GM23338 (cell line): ENCODE data around the gene SH3GLB1. TPM values are rescaled to one million over a fixed set of nuclear protein-coding genes. Genes with fewer than 3 reads are reported as not detected.

Experiments used
- ATAC-seq: fragments of 200-7000 bp; cut with Tn5 transposase; 3 replicates; pipeline ENCODE4 v1.9.1; 2020
- DNase-seq: peaks from one replicate; pipeline ENCODE4 v3.0.0-alpha.2; 2015; ENCODE audit warnings: low spot score
- H2AFZ ChIP-seq: fragments of 200-600 bp; sonication (generic); 2 replicates; pipeline ENCODE4 v1.8.0; 2016; ENCODE audit warnings: antibody characterized with exemption, mild to moderate bottlenecking, moderate library complexity
- H3F3A ChIP-seq: fragments of 200-600 bp; sonication (generic); replicated peaks from 2 replicates; pipeline ENCODE4 v1.8.0; 2017; ENCODE audit warnings: antibody characterized with exemption, mixed run types, low read depth
- H3K27ac ChIP-seq: fragments of 200-600 bp; sonication (generic); 2 replicates; pipeline ENCODE4 v1.6.1; 2016; ENCODE audit warnings: low read depth
- H3K27me3 ChIP-seq: fragments of 200-600 bp; sonication (generic); 2 replicates; pipeline ENCODE4 v1.8.0; 2016; ENCODE audit warnings: mild to moderate bottlenecking, mixed run types, moderate library complexity; ENCODE audit not compliant: insufficient read depth
- H3K36me3 ChIP-seq: fragments of 200-600 bp; sonication (generic); 2 replicates; pipeline ENCODE4 v1.8.0; 2016; ENCODE audit warnings: mild to moderate bottlenecking; ENCODE audit not compliant: insufficient read depth
- H3K4me1 ChIP-seq: fragments of 200-600 bp; sonication (generic); 2 replicates; pipeline ENCODE4 v1.8.0; 2016; ENCODE audit warnings: mild to moderate bottlenecking, moderate library complexity; ENCODE audit not compliant: insufficient read depth
- H3K4me2 ChIP-seq: fragments of 200-600 bp; sonication (generic); 2 replicates; pipeline ENCODE4 v1.7.1; 2017; ENCODE audit warnings: mixed run types
- H3K4me3 ChIP-seq: fragments of 200-600 bp; sonication (generic); 2 replicates; pipeline ENCODE4 v1.6.1; 2016; ENCODE audit warnings: mixed run types
- H3K79me2 ChIP-seq: fragments of 200-600 bp; sonication (generic); replicated peaks from 2 replicates; pipeline ENCODE4 v1.8.0; 2017; ENCODE audit warnings: mild to moderate bottlenecking; ENCODE audit not compliant: insufficient read depth
- H3K9me2 ChIP-seq: fragments of 200-600 bp; sonication (generic); 2 replicates; pipeline ENCODE4 v1.8.0; 2017; ENCODE audit not compliant: insufficient read depth
- H4K20me1 ChIP-seq: fragments of 200-600 bp; sonication (generic); replicated peaks from 2 replicates; pipeline ENCODE4 v1.8.0; 2017; ENCODE audit warnings: mild to moderate bottlenecking; ENCODE audit not compliant: insufficient read depth
- H3K27ac Mint-ChIP-seq: 2 replicates; pipeline ENCODE4 v1.8.0; 2020; ENCODE audit warnings: inconsistent platforms, mild to moderate bottlenecking, moderate library complexity, mixed read lengths
- H3K27me3 Mint-ChIP-seq: 3 replicates; pipeline ENCODE4 v1.8.0; 2022; ENCODE audit warnings: low read depth, mild to moderate bottlenecking, moderate library complexity, mixed read lengths, inconsistent platforms; ENCODE audit not compliant: insufficient read depth, poor library complexity
- H3K36me3 Mint-ChIP-seq: 3 replicates; pipeline ENCODE4 v1.8.0; 2021; ENCODE audit warnings: low read depth, mild to moderate bottlenecking, inconsistent platforms, moderate library complexity, mixed read lengths
- H3K4me1 Mint-ChIP-seq: 3 replicates; pipeline ENCODE4 v1.8.0; 2020; ENCODE audit warnings: mild to moderate bottlenecking, inconsistent platforms, mixed read lengths
- H3K4me3 Mint-ChIP-seq: 3 replicates; pipeline ENCODE4 v1.8.0; 2021; ENCODE audit warnings: moderate library complexity, mild to moderate bottlenecking, inconsistent platforms, mixed read lengths
- H3K9me3 Mint-ChIP-seq: 3 replicates; pipeline ENCODE4 v1.8.0; 2020; ENCODE audit warnings: moderate library complexity, mild to moderate bottlenecking, inconsistent platforms, mixed read lengths
- CREB1 ChIP-seq: fragments of 250-450 bp; sonication (Bioruptor Pico); IDR thresholded peaks from 2 replicates; pipeline ENCODE4 v1.5.0; 2020; ENCODE audit warnings: low read depth, mild to moderate bottlenecking, moderate library complexity
- EZH2 ChIP-seq: fragments of 200-600 bp; sonication (generic); IDR thresholded peaks from one replicate; pipeline ENCODE4 v1.8.0; 2017; ENCODE audit warnings: antibody characterized with exemption, mild to moderate bottlenecking, low read depth; ENCODE audit not compliant: unreplicated experiment
- EZH2phosphoT487 ChIP-seq: fragments of 200-600 bp; sonication (generic); IDR thresholded peaks from one replicate; pipeline ENCODE4 v1.8.1; 2018; ENCODE audit warnings: antibody characterized with exemption; ENCODE audit not compliant: unreplicated experiment
- POLR2AphosphoS5 ChIP-seq: IDR thresholded peaks from 2 replicates; pipeline ENCODE4 v1.6.1; 2016; ENCODE audit warnings: antibody characterized with exemption, low read depth
- STAT1 ChIP-seq: IDR thresholded peaks from one replicate; pipeline ENCODE4 v1.6.1; 2016; ENCODE audit warnings: antibody characterized with exemption; ENCODE audit not compliant: unreplicated experiment
- ZNF114 ChIP-seq: fragments of 250-450 bp; sonication (Bioruptor Pico); IDR thresholded peaks from 2 replicates; pipeline ENCODE4 v1.5.0; 2020; ENCODE audit warnings: mild to moderate bottlenecking, moderate library complexity
- ZNF331 ChIP-seq: fragments of 250-450 bp; sonication (Bioruptor Pico); IDR thresholded peaks from 2 replicates; pipeline ENCODE4 v1.5.0; 2020; ENCODE audit warnings: low read depth, mild to moderate bottlenecking, moderate library complexity
- polyA plus RNA-seq: library from polyadenylated mRNA; unstranded; fragments of >200 nt; fragmentation: Nextera tagmentation; extraction: Ambion mirVana; gene quantifications from 2 replicates; pipeline ENCODE4 v1.2.1, GENCODE V29; 2016
- total RNA-seq: library from RNA; depleted of rRNA; stranded (reverse); fragments of >200 nt; shearing (Covaris generic); gene quantifications from 2 replicates; pipeline ENCODE4 v1.2.3, GENCODE V29; 2014
- TF ChIP-seq, protein P1 (sequence below): IDR thresholded peaks from one replicate; pipeline ENCODE4 v1.6.1; 2018; ENCODE audit warnings: antibody characterized with exemption; ENCODE audit not compliant: unreplicated experiment
- TF ChIP-seq, protein P2 (sequence below): IDR thresholded peaks from 2 replicates; pipeline ENCODE4 v1.6.1; 2016; ENCODE audit warnings: antibody characterized with exemption
- TF ChIP-seq, protein P3 (sequence below), 2 experiments: fragments of 200-600 bp in 1 of 2; sonication (generic) in 1 of 2; conservative IDR thresholded peaks; 2 replicates each; pipeline versions ENCODE4 v1.5.1 to v1.6.1; 2016 to 2017; ENCODE audit warnings: antibody characterized with exemption in 2 of 2, low read depth in 2 of 2, mild to moderate bottlenecking in 2 of 2, moderate library complexity in 1 of 2

SH3GLB1 gene
- total and polyA plus RNA-seq, 2 experiments from 2014 or later: 21.4 to 29.4 TPM

DNA sequence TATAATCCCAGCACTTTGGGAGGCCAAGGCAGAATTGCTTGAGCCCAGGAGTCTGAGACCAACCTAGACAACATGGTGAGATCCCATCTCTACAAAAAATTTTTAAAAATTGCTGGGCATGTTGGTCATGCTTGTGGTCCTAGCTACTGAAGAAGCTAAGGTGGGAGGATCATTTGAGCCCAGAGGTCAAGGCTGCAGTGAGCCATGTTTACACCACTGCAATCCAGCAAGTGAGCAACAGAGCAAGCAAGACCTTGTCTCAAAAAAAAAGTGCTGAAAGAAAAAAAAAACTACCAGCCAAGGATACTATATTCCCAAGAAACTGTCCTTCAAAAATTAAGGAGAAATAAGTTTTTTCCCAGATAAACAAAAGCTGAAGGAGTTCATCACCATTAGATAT lies 78.1 kb downstream of the SH3GLB1 start (continued):
- TF ChIP-seq, protein P1, sequence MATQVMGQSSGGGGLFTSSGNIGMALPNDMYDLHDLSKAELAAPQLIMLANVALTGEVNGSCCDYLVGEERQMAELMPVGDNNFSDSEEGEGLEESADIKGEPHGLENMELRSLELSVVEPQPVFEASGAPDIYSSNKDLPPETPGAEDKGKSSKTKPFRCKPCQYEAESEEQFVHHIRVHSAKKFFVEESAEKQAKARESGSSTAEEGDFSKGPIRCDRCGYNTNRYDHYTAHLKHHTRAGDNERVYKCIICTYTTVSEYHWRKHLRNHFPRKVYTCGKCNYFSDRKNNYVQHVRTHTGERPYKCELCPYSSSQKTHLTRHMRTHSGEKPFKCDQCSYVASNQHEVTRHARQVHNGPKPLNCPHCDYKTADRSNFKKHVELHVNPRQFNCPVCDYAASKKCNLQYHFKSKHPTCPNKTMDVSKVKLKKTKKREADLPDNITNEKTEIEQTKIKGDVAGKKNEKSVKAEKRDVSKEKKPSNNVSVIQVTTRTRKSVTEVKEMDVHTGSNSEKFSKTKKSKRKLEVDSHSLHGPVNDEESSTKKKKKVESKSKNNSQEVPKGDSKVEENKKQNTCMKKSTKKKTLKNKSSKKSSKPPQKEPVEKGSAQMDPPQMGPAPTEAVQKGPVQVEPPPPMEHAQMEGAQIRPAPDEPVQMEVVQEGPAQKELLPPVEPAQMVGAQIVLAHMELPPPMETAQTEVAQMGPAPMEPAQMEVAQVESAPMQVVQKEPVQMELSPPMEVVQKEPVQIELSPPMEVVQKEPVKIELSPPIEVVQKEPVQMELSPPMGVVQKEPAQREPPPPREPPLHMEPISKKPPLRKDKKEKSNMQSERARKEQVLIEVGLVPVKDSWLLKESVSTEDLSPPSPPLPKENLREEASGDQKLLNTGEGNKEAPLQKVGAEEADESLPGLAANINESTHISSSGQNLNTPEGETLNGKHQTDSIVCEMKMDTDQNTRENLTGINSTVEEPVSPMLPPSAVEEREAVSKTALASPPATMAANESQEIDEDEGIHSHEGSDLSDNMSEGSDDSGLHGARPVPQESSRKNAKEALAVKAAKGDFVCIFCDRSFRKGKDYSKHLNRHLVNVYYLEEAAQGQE: no peak
- TF ChIP-seq ZNF114 (CRISPR knock-in tag) (no peak), STAT1 (no peak), CREB1 (CRISPR knock-in tag) (no peak)

DNA sequence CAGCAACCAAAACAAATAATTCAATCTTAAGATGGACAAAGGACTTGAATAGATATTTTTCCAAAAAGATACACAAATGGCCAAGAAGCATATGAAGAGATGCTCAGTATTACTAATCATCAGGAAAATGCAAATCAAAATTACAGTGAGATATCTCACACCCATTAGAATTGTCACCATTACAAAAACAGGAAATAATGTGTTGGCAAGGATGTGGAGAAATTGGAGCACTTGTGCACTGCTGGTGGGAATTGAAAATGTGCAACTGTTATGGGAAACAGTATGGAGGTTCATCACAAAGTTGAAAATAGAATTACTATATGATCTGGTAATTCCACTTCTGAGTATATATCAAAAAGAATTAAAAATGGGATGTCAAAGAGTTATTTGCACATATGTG lies 83.2 kb downstream of the SH3GLB1 start:
- Histone ChIP-seq H3K4me3 (no peak overlapping the region), H3K27ac (no peak overlapping the region), H3K4me2 (no peak overlapping the region), H3F3A (no peaks in the 10 kb centered on the region), H4K20me1 (no peaks in the 10 kb centered on the region), H3K9me2 (no peaks in the 10 kb centered on the region), H2AFZ (no peak overlapping the region), H3K4me1 (no peaks in the 10 kb centered on the region), H3K36me3 (no peaks in the 10 kb centered on the region), H3K27me3 (no peaks in the 10 kb centered on the region), H3K79me2 (no peaks in the 10 kb centered on the region)
- H3K4me3 Mint-ChIP-seq: no peak overlapping the region
- H3K36me3 Mint-ChIP-seq: no peaks in the 10 kb centered on the region
- peaks cover 5% of the 10 kb centered on the region for H3K27me3 Mint-ChIP-seq
- ATAC-seq: no peak
- no peak overlapping the region for H3K27ac Mint-ChIP-seq
- TF ChIP-seq STAT1: no peak
- no peak for TF ChIP-seq ZNF331 (CRISPR knock-in tag)
- TF ChIP-seq POLR2AphosphoS5: no peak
- TF ChIP-seq, protein P2, sequence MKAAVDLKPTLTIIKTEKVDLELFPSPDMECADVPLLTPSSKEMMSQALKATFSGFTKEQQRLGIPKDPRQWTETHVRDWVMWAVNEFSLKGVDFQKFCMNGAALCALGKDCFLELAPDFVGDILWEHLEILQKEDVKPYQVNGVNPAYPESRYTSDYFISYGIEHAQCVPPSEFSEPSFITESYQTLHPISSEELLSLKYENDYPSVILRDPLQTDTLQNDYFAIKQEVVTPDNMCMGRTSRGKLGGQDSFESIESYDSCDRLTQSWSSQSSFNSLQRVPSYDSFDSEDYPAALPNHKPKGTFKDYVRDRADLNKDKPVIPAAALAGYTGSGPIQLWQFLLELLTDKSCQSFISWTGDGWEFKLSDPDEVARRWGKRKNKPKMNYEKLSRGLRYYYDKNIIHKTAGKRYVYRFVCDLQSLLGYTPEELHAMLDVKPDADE: no peak
- no peak for TF ChIP-seq EZH2phosphoT487
- H3K9me3 Mint-ChIP-seq: no peaks in the 10 kb centered on the region
- no peaks in the 10 kb centered on the region for H3K4me1 Mint-ChIP-seq
- no peak for DNase-seq

DNA sequence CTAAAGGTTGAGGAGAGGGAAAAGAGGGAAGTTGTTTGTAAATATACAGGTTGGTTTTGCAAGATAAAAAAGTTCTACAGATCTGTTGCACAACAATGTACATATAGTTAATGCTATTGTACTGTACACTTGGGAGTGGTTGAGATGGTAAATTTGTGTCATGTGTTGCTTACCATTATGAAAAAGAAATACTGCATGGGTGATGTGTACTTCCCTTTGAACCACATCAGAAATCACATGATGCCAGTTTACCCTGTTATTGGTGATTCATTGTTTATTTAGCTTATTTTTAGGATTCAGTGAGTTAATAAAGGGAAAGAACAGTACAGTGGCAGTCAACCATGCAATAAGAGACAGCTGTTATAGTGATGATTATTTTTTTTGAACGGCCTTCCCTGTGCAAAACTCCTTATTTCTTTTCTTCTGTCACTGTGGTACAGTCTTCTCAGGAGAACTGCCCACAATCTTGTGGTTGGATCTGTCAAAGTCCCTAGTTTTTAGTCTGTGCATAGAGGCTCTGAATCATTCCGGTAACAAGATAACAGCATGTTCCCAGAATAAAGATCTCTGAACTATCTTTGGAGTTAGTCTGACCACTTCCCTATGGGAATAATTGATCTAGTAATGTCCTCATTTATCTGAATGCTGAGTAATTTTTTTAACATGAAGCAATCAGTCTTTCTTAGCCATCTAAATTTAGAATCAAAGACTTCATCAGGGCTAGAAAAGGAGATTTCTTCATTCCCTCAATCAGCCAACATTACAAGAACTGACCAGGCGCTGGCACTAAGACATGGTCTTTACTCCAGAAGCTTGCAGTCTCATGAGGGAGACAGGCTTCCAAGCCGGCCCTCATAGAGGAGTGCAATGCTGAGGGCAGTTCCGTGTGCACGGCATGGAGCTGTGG lies 84.2 kb downstream of the SH3GLB1 start:
- H2AFZ ChIP-seq: no peak overlapping the region; the same call in 1 of the 2 replicates
- DNase-seq: no peak
- TF ChIP-seq EZH2 (no peak), POLR2AphosphoS5 (no peak), EZH2phosphoT487 (no peak), CREB1 (CRISPR knock-in tag) (no peak)
- TF ChIP-seq, protein P3, sequence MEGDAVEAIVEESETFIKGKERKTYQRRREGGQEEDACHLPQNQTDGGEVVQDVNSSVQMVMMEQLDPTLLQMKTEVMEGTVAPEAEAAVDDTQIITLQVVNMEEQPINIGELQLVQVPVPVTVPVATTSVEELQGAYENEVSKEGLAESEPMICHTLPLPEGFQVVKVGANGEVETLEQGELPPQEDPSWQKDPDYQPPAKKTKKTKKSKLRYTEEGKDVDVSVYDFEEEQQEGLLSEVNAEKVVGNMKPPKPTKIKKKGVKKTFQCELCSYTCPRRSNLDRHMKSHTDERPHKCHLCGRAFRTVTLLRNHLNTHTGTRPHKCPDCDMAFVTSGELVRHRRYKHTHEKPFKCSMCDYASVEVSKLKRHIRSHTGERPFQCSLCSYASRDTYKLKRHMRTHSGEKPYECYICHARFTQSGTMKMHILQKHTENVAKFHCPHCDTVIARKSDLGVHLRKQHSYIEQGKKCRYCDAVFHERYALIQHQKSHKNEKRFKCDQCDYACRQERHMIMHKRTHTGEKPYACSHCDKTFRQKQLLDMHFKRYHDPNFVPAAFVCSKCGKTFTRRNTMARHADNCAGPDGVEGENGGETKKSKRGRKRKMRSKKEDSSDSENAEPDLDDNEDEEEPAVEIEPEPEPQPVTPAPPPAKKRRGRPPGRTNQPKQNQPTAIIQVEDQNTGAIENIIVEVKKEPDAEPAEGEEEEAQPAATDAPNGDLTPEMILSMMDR (conservative IDR thresholded peaks at IDR 0.05; ENCODE audit: low read depth in 2 of 2): no peak

More for the DNA sequence above, 84.2 kb downstream of the SH3GLB1 start:
- peaks cover 2% of the 10 kb centered on the region for H3K27me3 Mint-ChIP-seq
- H3K36me3 Mint-ChIP-seq: no peaks in the 10 kb centered on the region
- no peak for ATAC-seq
- H4K20me1 ChIP-seq: no peaks in the 10 kb centered on the region
- no peak overlapping the region for H3K27ac Mint-ChIP-seq
- no peaks in the 10 kb centered on the region for H3K4me1 Mint-ChIP-seq
- no peaks in the 10 kb centered on the region for H3F3A ChIP-seq
- H3K9me3 Mint-ChIP-seq: no peaks in the 10 kb centered on the region
- no peak overlapping the region for H3K4me2 ChIP-seq
- no peak overlapping the region for H3K4me3 ChIP-seq
- no peaks in the 10 kb centered on the region for H3K9me2 ChIP-seq
- H3K27me3 ChIP-seq: no peaks in the 10 kb centered on the region
- H3K36me3 ChIP-seq: no peaks in the 10 kb centered on the region
- no peaks in the 10 kb centered on the region for H3K79me2 ChIP-seq
- H3K4me1 ChIP-seq: no peaks in the 10 kb centered on the region
- H3K27ac ChIP-seq: no peak overlapping the region
- H3K4me3 Mint-ChIP-seq: no peak overlapping the region
